Natural killer cell (primary cell): ENCODE measurements around the gene MLXIP. TPM values are rescaled to one million over a fixed set of nuclear protein-coding genes. Genes with fewer than 3 reads are reported as not detected.
"Not testable (repeated sequence)": the region's sequence is repeated elsewhere in the genome, so short reads cannot be mapped to it uniquely, and the experiment has no call there.

Source experiments
- ATAC-seq, 3 donors: fragments of 150-1000 bp in 2 of 3; fragments of 200-7000 bp in 1 of 3; cut with Tn5 transposase; 1 replicate in 1 of 3; 2 replicates in 2 of 3; pipeline ENCODE4 v1.10.0; 2021; ENCODE audit warnings: mild to moderate bottlenecking in 2 of 3, moderate library complexity in 2 of 3
- DNase-seq, 2 donors: peaks; one replicate each; pipeline versions ENCODE4 v3.0.0 to v3.0.0-alpha.2; 2013 to 2021; ENCODE audit warnings: mixed read lengths in 1 of 2
- H3K27ac ChIP-seq: one replicate; pipeline ENCODE4 v1.5.1; 2013; ENCODE audit warnings: mild to moderate bottlenecking, low read length
- H3K27me3 ChIP-seq: one replicate; pipeline ENCODE4 v1.6.1; 2013; ENCODE audit warnings: low read length; ENCODE audit not compliant: control insufficient read depth, insufficient read depth
- H3K36me3 ChIP-seq: one replicate; pipeline ENCODE4 v1.6.1; 2013; ENCODE audit warnings: low read length; ENCODE audit not compliant: control insufficient read depth, insufficient read depth
- H3K4me1 ChIP-seq: one replicate; pipeline ENCODE4 v1.6.1; 2013; ENCODE audit warnings: low read length; ENCODE audit not compliant: control insufficient read depth, insufficient read depth
- H3K4me3 ChIP-seq: one replicate; pipeline ENCODE4 v1.5.1; 2013; ENCODE audit warnings: low read length
- H3K9me3 ChIP-seq: one replicate; pipeline ENCODE4 v1.6.1; 2013; ENCODE audit warnings: low read length; ENCODE audit not compliant: control insufficient read depth, insufficient read depth
- H3K27ac Mint-ChIP-seq, 2 donors: one replicate each; pipeline ENCODE4 v1.8.0; 2022; ENCODE audit warnings: mild to moderate bottlenecking in 2 of 2, mixed read lengths in 2 of 2, moderate library complexity in 1 of 2
- H3K27me3 Mint-ChIP-seq, 2 donors: one replicate each; pipeline ENCODE4 v1.8.0; 2022; ENCODE audit warnings: low read depth in 2 of 2, mixed read lengths in 2 of 2
- H3K36me3 Mint-ChIP-seq: one replicate; pipeline ENCODE4 v1.8.0; 2022; ENCODE audit warnings: mixed read lengths
- H3K4me1 Mint-ChIP-seq, 2 donors: one replicate each; pipeline ENCODE4 v1.8.0; 2022; ENCODE audit warnings: mixed read lengths in 2 of 2
- H3K4me3 Mint-ChIP-seq: one replicate; pipeline ENCODE4 v1.8.0; 2022; ENCODE audit warnings: mild to moderate bottlenecking, moderate library complexity, mixed read lengths
- H3K9me3 Mint-ChIP-seq, 2 donors: one replicate each; pipeline ENCODE4 v1.8.0; 2022; ENCODE audit warnings: mixed read lengths in 2 of 2
- WGBS: methylation state at CpG from one replicate; pipeline ENCODE4 v1.1.7; 2013; ENCODE audit warnings: missing lambda C conversion rate; ENCODE audit not compliant: insufficient coverage; 5-methylcytosine and 5-hydroxymethylcytosine counted together
- intact Hi-C: fragments of 100-400 bp; cut with micrococcal nuclease; formaldehyde crosslinking; loops from one replicate; pipeline ENCODE4 v1.14.2; 2022
- total RNA-seq, 4 donors: library from RNA; stranded (reverse); fragments of 120-200 nt in 1 of 4; gene quantifications; one replicate each; pipeline versions ENCODE4 v1.2.3 to v1.2.4, GENCODE V29; 2013 to 2022
- TF ChIP-seq, protein P1 (sequence below): fragments of 200-600 bp; IDR thresholded peaks from one replicate; pipeline ENCODE4 v1.8.0; 2022; ENCODE audit warnings: antibody characterized with exemption

MLXIP gene
- total RNA-seq, 3 donors from 2014 or later (not counting 1 experiment from before 2014, with no cell fraction given) = 83.8 to 92.4 (median 86.1) TPM

DNA sequence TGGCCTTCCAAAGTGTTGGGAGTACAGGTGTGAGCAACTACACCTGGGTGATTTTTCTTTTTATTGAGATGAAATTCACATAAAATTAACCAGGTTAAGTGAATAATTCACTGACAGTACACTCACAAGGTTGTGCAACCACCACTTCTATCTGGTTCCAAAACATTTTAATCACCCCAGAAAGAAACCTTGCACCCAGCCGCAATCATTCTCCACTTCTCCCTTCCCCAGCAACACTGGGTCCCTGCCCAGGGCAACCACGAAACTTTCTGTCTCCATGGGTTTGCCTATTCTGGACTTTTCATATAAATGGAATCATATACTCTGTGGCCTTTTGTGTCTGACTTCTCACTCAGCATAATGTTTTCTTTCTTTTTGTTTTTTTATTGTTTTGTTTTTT, 26.3 kb upstream of the MLXIP start:
- no peaks in the 10 kb centered on the region for H3K27me3 ChIP-seq
- H3K4me1 Mint-ChIP-seq = peaks cover 0 to 7% of the 10 kb centered on the region in 2 donors
- DNase-seq (no peak), ATAC-seq (no peak)
- 82% methylated on average over 2 of the region's 2 CpGs for WGBS
- H3K27ac ChIP-seq = no peak overlapping the region
- H3K4me3 ChIP-seq = no peak overlapping the region
- no peak overlapping the region for H3K4me3 Mint-ChIP-seq
- no peaks in the 10 kb centered on the region for H3K9me3 Mint-ChIP-seq
- H3K27me3 Mint-ChIP-seq = no peaks in the 10 kb centered on the region
- no peaks in the 10 kb centered on the region for H3K36me3 ChIP-seq
- intact Hi-C loops = no loop called here
- H3K27ac Mint-ChIP-seq = no peak overlapping the region
- no peaks in the 10 kb centered on the region for H3K36me3 Mint-ChIP-seq
- TF ChIP-seq, protein P1, sequence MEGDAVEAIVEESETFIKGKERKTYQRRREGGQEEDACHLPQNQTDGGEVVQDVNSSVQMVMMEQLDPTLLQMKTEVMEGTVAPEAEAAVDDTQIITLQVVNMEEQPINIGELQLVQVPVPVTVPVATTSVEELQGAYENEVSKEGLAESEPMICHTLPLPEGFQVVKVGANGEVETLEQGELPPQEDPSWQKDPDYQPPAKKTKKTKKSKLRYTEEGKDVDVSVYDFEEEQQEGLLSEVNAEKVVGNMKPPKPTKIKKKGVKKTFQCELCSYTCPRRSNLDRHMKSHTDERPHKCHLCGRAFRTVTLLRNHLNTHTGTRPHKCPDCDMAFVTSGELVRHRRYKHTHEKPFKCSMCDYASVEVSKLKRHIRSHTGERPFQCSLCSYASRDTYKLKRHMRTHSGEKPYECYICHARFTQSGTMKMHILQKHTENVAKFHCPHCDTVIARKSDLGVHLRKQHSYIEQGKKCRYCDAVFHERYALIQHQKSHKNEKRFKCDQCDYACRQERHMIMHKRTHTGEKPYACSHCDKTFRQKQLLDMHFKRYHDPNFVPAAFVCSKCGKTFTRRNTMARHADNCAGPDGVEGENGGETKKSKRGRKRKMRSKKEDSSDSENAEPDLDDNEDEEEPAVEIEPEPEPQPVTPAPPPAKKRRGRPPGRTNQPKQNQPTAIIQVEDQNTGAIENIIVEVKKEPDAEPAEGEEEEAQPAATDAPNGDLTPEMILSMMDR = no peak
- no peaks in the 10 kb centered on the region for H3K9me3 ChIP-seq
- peaks cover 7% of the 10 kb centered on the region for H3K4me1 ChIP-seq

DNA sequence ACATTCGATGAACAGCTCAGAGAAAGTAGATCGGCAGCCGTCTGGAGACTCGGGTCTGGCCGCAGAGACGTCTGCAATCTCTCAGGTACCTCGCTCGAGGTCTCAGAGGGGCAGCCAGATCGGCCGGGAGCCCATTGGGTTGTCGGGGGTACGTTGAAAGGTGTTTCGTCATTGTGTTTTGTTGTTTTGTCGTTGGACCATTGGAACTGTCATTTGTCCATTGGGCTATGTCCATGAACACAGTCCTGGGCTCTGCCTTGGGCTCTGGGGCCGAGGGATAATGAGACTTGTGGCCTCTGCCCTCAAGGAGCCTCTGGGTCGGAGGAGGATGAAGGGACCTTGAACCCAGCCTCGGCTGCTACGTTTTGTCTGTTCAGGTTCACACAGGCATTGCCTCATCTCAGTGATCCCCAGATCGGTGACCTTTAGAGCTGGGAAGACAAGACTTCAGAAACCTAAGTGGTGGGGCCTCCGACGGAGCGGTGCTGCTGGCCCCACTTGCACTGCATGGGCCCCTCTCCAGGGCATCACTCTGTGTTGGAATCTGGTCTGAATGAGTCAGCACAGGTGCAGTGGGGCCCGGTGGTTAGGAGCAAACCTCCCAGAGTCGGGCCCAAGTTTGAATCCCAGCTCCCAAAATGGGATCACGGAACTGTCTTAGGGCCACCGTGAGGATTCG, 23.6 kb upstream of the MLXIP start:
- no peaks in the 10 kb centered on the region for H3K27me3 Mint-ChIP-seq
- Histone ChIP-seq H3K27ac (no peak overlapping the region), H3K9me3 (no peaks in the 10 kb centered on the region), H3K4me1 (peaks cover 7% of the 10 kb centered on the region), H3K27me3 (no peaks in the 10 kb centered on the region), H3K36me3 (no peaks in the 10 kb centered on the region), H3K4me3 (no peak overlapping the region)
- DNase-seq (no peak), ATAC-seq (no peak)
- no peak overlapping the region for H3K27ac Mint-ChIP-seq
- no peaks in the 10 kb centered on the region for H3K9me3 Mint-ChIP-seq
- TF ChIP-seq, protein P1 = no peak
- H3K4me1 Mint-ChIP-seq = peaks cover 0 to 7% of the 10 kb centered on the region in 2 donors
- no peak overlapping the region for H3K4me3 Mint-ChIP-seq
- intact Hi-C loops = loop anchor here (1.0 kb wide), 2 partner anchors 68 to 136 kb away; no protein-coding TSS in a partner anchor
- WGBS = 95% methylated on average over 27 of the region's 27 CpGs
- no peaks in the 10 kb centered on the region for H3K36me3 Mint-ChIP-seq

DNA sequence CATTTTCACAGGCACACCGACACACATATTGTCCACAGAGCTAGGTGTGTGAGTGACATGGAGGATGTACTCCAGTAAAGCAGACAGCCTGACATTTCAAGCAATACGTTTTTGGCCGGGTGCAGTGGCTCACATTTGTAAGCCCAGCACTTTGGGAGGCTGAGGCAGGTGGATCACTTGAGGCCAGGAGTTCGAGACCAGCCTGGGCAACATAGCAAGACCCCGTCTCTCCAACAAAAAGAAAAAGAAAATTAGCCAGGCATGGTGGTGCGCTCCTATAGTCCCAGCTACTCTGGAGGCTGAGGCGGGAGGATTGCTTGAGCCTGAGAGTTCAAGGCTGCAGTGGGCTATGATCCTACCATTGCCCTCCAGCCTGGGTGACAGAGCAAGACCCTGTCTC, 22.1 kb upstream of the MLXIP start:
- H3K9me3 Mint-ChIP-seq, intact Hi-C loops: not testable (repeated sequence)

DNA sequence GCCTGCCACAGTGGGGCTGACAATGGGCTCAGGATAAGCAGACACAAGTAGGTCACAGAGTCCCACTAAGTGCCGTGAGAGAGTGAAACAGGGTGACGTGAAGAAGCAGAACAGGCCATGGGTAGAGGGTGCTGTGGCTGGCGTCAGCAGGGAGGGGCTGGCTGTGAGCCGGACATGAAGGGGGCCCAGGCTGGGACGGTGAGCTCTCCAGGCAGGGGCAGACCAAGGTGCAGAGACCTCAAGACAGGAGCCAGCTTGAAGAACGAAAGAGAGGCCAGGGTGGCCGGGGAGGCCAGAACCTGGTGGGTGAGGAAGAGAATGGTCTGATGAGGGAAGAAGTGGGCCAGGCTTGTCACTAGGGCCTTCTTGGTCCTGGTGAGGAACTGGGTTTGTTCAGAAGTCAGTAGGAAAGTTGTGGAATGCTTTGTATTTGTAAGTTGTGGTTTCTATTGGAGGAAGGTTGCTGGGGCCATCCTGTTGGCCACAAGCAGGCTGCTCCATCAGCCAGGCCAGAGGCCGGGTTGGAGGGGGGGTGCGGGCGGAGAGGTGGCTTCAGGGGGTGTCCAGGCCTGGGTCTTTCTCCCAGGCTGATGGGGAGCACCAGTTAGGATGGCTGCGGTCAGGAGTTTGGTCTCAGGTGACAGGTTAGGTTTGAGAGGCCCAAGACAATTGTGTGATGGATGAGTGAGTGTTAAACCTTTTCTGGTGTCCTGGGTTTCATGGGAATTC, 21.4 kb upstream of the MLXIP start:
- H3K9me3 ChIP-seq = no peaks in the 10 kb centered on the region
- H3K27ac ChIP-seq = no peak overlapping the region
- H3K9me3 Mint-ChIP-seq = no peaks in the 10 kb centered on the region
- no peak overlapping the region for H3K4me3 ChIP-seq
- intact Hi-C loops = no loop called here
- ATAC-seq (no peak), DNase-seq (no peak)
- TF ChIP-seq, protein P1 = no peak
- no peaks in the 10 kb centered on the region for H3K36me3 ChIP-seq
- H3K27ac Mint-ChIP-seq = no peak overlapping the region
- peaks cover 0 to 7% of the 10 kb centered on the region in 2 donors for H3K4me1 Mint-ChIP-seq
- 94% methylated on average over 11 of the region's 11 CpGs for WGBS
- no peaks in the 10 kb centered on the region for H3K27me3 ChIP-seq
- H3K4me1 ChIP-seq = peaks cover 7% of the 10 kb centered on the region
- H3K4me3 Mint-ChIP-seq = no peak overlapping the region
- no peaks in the 10 kb centered on the region for H3K27me3 Mint-ChIP-seq
- H3K36me3 Mint-ChIP-seq = no peaks in the 10 kb centered on the region

More for the DNA sequence above, 22.1 kb upstream of the MLXIP start:
- not testable (repeated sequence) for H3K27me3 ChIP-seq, H3K4me3 ChIP-seq, H3K36me3 ChIP-seq, H3K9me3 ChIP-seq, H3K27ac Mint-ChIP-seq, H3K27ac ChIP-seq, H3K4me1 Mint-ChIP-seq, H3K4me3 Mint-ChIP-seq, H3K36me3 Mint-ChIP-seq, ATAC-seq, DNase-seq, H3K4me1 ChIP-seq, H3K27me3 Mint-ChIP-seq
- 95% methylated on average over 7 of the region's 7 CpGs for WGBS
